Gastrocnemius medialis (tissue), 4 donors: ENCODE measurements around the gene GRIK4. TPM values are rescaled to one million over a fixed set of nuclear protein-coding genes. Genes with fewer than 3 reads are reported as not detected.

Source experiments
- ATAC-seq, 2 donors: fragments of 150-250 bp; one replicate each; pipeline ENCODE4 v1.9.1; 2016
- DNase-seq, 2 donors: peaks; one replicate each; pipeline ENCODE4 v3.0.0-alpha.2; 2019
- H3K27ac ChIP-seq, 4 donors: fragments of 200-600 bp; sonication (generic); 1 replicate in 1 of 4; 2 replicates in 3 of 4; pipeline ENCODE4 v1.5.1; 2016 to 2018; ENCODE audit warnings: mild to moderate bottlenecking in 2 of 4, moderate library complexity in 1 of 4
- H3K27me3 ChIP-seq, 3 donors: fragments of 200-600 bp; sonication (generic) in 2 of 3; 1 replicate in 1 of 3; 2 replicates in 2 of 3; pipeline versions ENCODE4 v1.5.1 to v1.6.0; 2016 to 2019; ENCODE audit warnings: mild to moderate bottlenecking in 1 of 3, moderate library complexity in 1 of 3
- H3K36me3 ChIP-seq, 2 donors: fragments of 200-600 bp; sonication (generic) in 1 of 2; one replicate each; pipeline ENCODE4 v1.5.1; 2017 to 2018
- H3K4me1 ChIP-seq, 2 donors: fragments of 200-600 bp; sonication (generic) in 1 of 2; one replicate each; pipeline ENCODE4 v1.5.1; 2016 to 2017; ENCODE audit warnings: mild to moderate bottlenecking in 2 of 2
- H3K4me3 ChIP-seq, 4 donors: fragments of 200-600 bp; sonication (generic) in 3 of 4; 1 replicate in 1 of 4; 2 replicates in 3 of 4; pipeline ENCODE4 v1.5.1; 2016 to 2019; ENCODE audit warnings: mild to moderate bottlenecking in 2 of 4
- H3K9me3 ChIP-seq, 3 donors: fragments of 200-600 bp; sonication (generic) in 2 of 3; 1 replicate in 1 of 3; 2 replicates in 2 of 3; pipeline ENCODE4 v1.5.1; 2016 to 2019
- POLR2A ChIP-seq, 2 donors: fragments of 450-650 bp; IDR thresholded peaks; one replicate each; pipeline ENCODE4 v1.6.1; 2017; ENCODE audit warnings: antibody characterized with exemption in 2 of 2, mild to moderate bottlenecking in 2 of 2, moderate library complexity in 2 of 2
- in situ Hi-C, 4 donors: fragments of 200-750 bp; cut with MboI; loops; one replicate each; pipeline versions ENCODE4 v1.15.0 to v1.8.0; 2017; ENCODE audit warnings: low sequenced_read_pairs in 4 of 4
- intact Hi-C: fragments of 100-400 bp; cut with DNase I; formaldehyde crosslinking; loops from one replicate; pipeline ENCODE4 v1.15.1; 2023; ENCODE audit warnings: low total_unique reads
- total RNA-seq, 4 donors: library from RNA; depleted of rRNA; stranded (reverse); fragments of >200 nt; gene quantifications; one replicate each; pipeline versions ENCODE4 v1.1.0 to v1.2.3, GENCODE V29; 2016
- TF ChIP-seq, protein P1 (sequence below), 5 experiments: fragments of 450-650 bp in 3 of 5; fragments of 200-600 bp in 2 of 5; sonication (generic) in 2 of 5; IDR thresholded peaks in 4 of 5; conservative IDR thresholded peaks in 1 of 5; 1 replicate in 4 of 5; 2 replicates in 1 of 5; pipeline ENCODE4 v1.5.1; 2016 to 2019; ENCODE audit warnings: antibody characterized with exemption in 5 of 5, mild to moderate bottlenecking in 3 of 5, moderate library complexity in 3 of 5

GRIK4 gene
- total RNA-seq, 4 donors from 2014 or later = 0.42 TPM; not detected in 3

DNA sequence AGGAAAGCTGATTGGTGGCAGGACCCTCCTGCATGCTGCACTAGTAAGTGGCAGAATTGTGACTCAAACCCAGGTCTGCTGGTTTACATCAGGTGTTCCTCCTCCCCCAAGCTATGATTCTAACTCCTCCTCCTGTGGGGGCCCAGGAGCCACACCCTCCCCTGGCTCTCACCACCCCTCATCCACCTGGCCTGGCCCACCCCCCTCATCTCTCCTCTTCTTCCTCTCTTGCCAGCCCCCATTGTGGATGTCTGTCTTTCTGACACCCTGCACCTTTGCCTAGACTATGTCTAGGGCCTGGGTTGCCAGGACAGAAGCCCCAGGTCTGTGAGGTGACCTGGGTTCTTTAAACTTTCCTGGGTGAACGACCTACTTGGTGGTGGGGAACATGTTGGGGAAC, 59.9 kb downstream of the GRIK4 start:
- intact Hi-C loops = no loop called here
- DNase-seq (no peak), ATAC-seq (no peak)
- Histone ChIP-seq H3K4me3 (no peak overlapping the region), H3K27me3 (peaks cover 0 to 3% (median 0%) of the 10 kb centered on the region in 3 donors), H3K9me3 (no peaks in the 10 kb centered on the region), H3K36me3 (no peaks in the 10 kb centered on the region), H3K27ac (no peak overlapping the region), H3K4me1 (no peaks in the 10 kb centered on the region)
- no peak for TF ChIP-seq POLR2A (IDR thresholded peaks at IDR 0.05)
- TF ChIP-seq, protein P1, sequence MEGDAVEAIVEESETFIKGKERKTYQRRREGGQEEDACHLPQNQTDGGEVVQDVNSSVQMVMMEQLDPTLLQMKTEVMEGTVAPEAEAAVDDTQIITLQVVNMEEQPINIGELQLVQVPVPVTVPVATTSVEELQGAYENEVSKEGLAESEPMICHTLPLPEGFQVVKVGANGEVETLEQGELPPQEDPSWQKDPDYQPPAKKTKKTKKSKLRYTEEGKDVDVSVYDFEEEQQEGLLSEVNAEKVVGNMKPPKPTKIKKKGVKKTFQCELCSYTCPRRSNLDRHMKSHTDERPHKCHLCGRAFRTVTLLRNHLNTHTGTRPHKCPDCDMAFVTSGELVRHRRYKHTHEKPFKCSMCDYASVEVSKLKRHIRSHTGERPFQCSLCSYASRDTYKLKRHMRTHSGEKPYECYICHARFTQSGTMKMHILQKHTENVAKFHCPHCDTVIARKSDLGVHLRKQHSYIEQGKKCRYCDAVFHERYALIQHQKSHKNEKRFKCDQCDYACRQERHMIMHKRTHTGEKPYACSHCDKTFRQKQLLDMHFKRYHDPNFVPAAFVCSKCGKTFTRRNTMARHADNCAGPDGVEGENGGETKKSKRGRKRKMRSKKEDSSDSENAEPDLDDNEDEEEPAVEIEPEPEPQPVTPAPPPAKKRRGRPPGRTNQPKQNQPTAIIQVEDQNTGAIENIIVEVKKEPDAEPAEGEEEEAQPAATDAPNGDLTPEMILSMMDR (IDR thresholded peaks at IDR 0.05 in 4 of 5, conservative IDR thresholded peaks at IDR 0.05 in 1 of 5) = no peak
- in situ Hi-C loops = no loop called here

DNA sequence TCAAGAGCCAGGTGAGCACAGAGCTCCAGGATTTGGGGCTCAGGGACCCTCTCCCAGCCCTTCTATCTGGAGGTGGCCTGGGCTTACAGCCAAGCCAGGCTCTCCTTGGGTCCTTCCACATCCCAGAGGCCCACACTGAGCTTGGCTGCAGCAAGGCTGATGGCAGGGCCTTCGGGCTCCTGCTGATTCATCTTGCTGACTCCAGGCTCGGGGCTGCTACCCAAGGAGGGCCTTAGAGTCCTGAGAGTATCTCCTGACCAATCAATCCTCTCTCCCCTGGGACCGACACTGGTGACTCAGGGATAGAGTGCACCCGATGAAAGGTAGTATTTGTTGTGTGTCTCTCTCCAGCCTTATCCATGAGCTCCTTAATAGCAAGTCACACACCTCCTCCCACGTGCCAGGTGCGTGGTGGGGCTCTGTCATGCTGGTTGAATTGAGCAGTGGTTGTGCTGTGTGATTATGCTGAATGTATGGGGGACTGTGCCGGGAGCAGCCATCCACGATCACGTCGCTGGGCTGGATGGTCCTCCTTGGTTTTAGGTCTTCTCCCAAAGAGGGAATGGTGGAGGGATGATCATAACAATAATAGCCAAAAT, 62.3 kb downstream of the GRIK4 start:
- no peak for DNase-seq
- no peaks in the 10 kb centered on the region for H3K4me1 ChIP-seq
- no peaks in the 10 kb centered on the region for H3K36me3 ChIP-seq
- H3K9me3 ChIP-seq = no peaks in the 10 kb centered on the region
- no peak overlapping the region for H3K4me3 ChIP-seq
- H3K27ac ChIP-seq = no peak overlapping the region
- H3K27me3 ChIP-seq = peaks cover 0 to 3% (median 0%) of the 10 kb centered on the region in 3 donors
- in situ Hi-C loops = no loop called here
- no peak for ATAC-seq
- intact Hi-C loops = no loop called here
- no peak for TF ChIP-seq POLR2A (IDR thresholded peaks at IDR 0.05)
- TF ChIP-seq, protein P1 (IDR thresholded peaks at IDR 0.05 in 4 of 5, conservative IDR thresholded peaks at IDR 0.05 in 1 of 5) = no peak

DNA sequence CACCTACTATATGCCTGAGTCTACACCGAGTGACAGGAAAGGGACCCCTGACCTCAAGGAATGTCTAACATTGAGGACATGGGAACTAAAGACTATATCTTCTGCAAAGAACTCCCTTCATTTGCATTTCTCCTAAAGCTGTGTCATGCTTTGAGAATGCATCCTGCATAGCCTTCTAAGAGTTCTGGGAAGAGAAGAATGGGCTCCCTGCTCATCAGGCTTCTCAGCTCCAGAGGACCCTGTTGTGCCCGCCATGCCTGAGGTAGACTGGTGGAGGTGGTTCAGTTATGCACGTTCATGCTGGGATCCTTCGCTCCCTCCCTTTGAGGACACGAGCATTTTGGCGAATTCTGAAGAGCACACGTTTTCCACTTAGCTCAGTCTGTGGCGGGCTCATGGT, 63.3 kb downstream of the GRIK4 start:
- H3K4me3 ChIP-seq = no peak overlapping the region
- no peak overlapping the region for H3K27ac ChIP-seq
- DNase-seq (no peak), ATAC-seq (no peak)
- no peaks in the 10 kb centered on the region for H3K36me3 ChIP-seq
- in situ Hi-C loops (no loop called here), intact Hi-C loops (no loop called here)
- no peaks in the 10 kb centered on the region for H3K9me3 ChIP-seq
- no peaks in the 10 kb centered on the region for H3K4me1 ChIP-seq
- H3K27me3 ChIP-seq = peaks cover 0 to 3% (median 3%) of the 10 kb centered on the region in 3 donors
- no peak for TF ChIP-seq POLR2A (IDR thresholded peaks at IDR 0.05)
- TF ChIP-seq, protein P1 (IDR thresholded peaks at IDR 0.05 in 4 of 5, conservative IDR thresholded peaks at IDR 0.05 in 1 of 5) = no peak

- TF ChIP-seq POLR2A (IDR thresholded peaks at IDR 0.05) = no peak
- TF ChIP-seq, protein P1 (IDR thresholded peaks at IDR 0.05 in 4 of 5, conservative IDR thresholded peaks at IDR 0.05 in 1 of 5) = no peak
- intact Hi-C loops = no loop called here
- H3K36me3 ChIP-seq = no peaks in the 10 kb centered on the region
- DNase-seq (no peak), ATAC-seq (no peak)
- H3K27me3 ChIP-seq = peaks cover 0 to 3% (median 3%) of the 10 kb centered on the region in 3 donors
- H3K9me3 ChIP-seq = no peaks in the 10 kb centered on the region
- in situ Hi-C loops = no loop called here
- no peaks in the 10 kb centered on the region for H3K4me1 ChIP-seq
- no peak overlapping the region for H3K4me3 ChIP-seq
- H3K27ac ChIP-seq = no peak overlapping the region
These were observed 63.9 kb downstream of the GRIK4 start for GRCh38 chr11:120575461-120575860.

- no peaks in the 10 kb centered on the region for H3K36me3 ChIP-seq
- TF ChIP-seq, protein P1 (IDR thresholded peaks at IDR 0.05 in 4 of 5, conservative IDR thresholded peaks at IDR 0.05 in 1 of 5) = no peak
- no peak for TF ChIP-seq POLR2A (IDR thresholded peaks at IDR 0.05)
- in situ Hi-C loops (no loop called here), intact Hi-C loops (no loop called here)
- DNase-seq (no peak), ATAC-seq (no peak)
- no peaks in the 10 kb centered on the region for H3K4me1 ChIP-seq
- H3K9me3 ChIP-seq = no peaks in the 10 kb centered on the region
- H3K4me3 ChIP-seq = no peak overlapping the region
- no peak overlapping the region for H3K27ac ChIP-seq
- H3K27me3 ChIP-seq = peaks cover 0 to 3% (median 3%) of the 10 kb centered on the region in 3 donors
These were observed 65.1 kb downstream of the GRIK4 start for GRCh38 chr11:120576606-120577005.
